Neural cell (in vitro differentiated cells): ENCODE measurements around the gene SMPD3. TPM values are rescaled to one million over a fixed set of nuclear protein-coding genes. Genes with fewer than 3 reads are reported as not detected.

Experiments used
- H2AFZ ChIP-seq: fragments of 200-600, 300-800 bp; sonication (generic), shearing (Covaris generic); 2 replicates; pipeline ENCODE4 v1.6.0; 2014; ENCODE audit warnings: low read depth, mild to moderate bottlenecking, antibody characterized with exemption, low read length, moderate library complexity
- H3F3A ChIP-seq: fragments of 200-600 bp; shearing (Covaris generic); 2 replicates; pipeline ENCODE4 v1.6.1; 2016; ENCODE audit warnings: mild to moderate bottlenecking, moderate library complexity, mixed read lengths, antibody characterized with exemption, low read length; ENCODE audit not compliant: insufficient read depth, poor library complexity, severe bottlenecking
- H3K27ac ChIP-seq: fragments of 200-600, 300-800 bp; sonication (generic), shearing (Covaris generic); 2 replicates; pipeline ENCODE4 v1.5.1; 2014; ENCODE audit warnings: mild to moderate bottlenecking, low read length, moderate library complexity
- H3K27me3 ChIP-seq: fragments of 300-800, 200-600 bp; sonication (generic), shearing (Covaris generic); 2 replicates; pipeline ENCODE4 v1.6.0; 2014; ENCODE audit warnings: mild to moderate bottlenecking, low read depth, low read length, moderate library complexity; ENCODE audit not compliant: insufficient read depth
- H3K36me3 ChIP-seq: fragments of 300-800, 200-600 bp; sonication (generic), shearing (Covaris generic); 2 replicates; pipeline ENCODE4 v1.5.1; 2014; ENCODE audit warnings: mild to moderate bottlenecking, antibody characterized with exemption, low read length, moderate library complexity; ENCODE audit not compliant: insufficient read depth
- H3K4me2 ChIP-seq: fragments of 300-800, 200-600 bp; sonication (generic), shearing (Covaris generic); 2 replicates; pipeline ENCODE4 v1.6.0; 2014; ENCODE audit warnings: mild to moderate bottlenecking, low read length
- H3K4me3 ChIP-seq: fragments of 300-800, 200-600 bp; sonication (generic), shearing (Covaris generic); 2 replicates; pipeline ENCODE4 v1.5.1; 2014; ENCODE audit warnings: mild to moderate bottlenecking, low read length, moderate library complexity
- H3K79me2 ChIP-seq: fragments of 200-600 bp; shearing (Covaris generic); replicated peaks from 2 replicates; pipeline ENCODE4 v1.6.0; 2014; ENCODE audit warnings: mild to moderate bottlenecking, low read length, moderate library complexity; ENCODE audit not compliant: insufficient read depth
- H3K9ac ChIP-seq: fragments of 300-800, 200-600 bp; sonication (generic), shearing (Covaris generic); 2 replicates; pipeline ENCODE4 v1.6.1; 2016; ENCODE audit warnings: mild to moderate bottlenecking, low read length, mixed read lengths
- H3K9me2 ChIP-seq: fragments of 200-600 bp; shearing (Covaris generic); 2 replicates; pipeline ENCODE4 v1.6.1; 2016; ENCODE audit warnings: mild to moderate bottlenecking, low read length, mixed read lengths; ENCODE audit not compliant: insufficient read depth
- H3K9me3 ChIP-seq: fragments of 200-600, 300-800 bp; sonication (generic), shearing (Covaris generic); 2 replicates; pipeline ENCODE4 v1.6.1; 2016; ENCODE audit warnings: mild to moderate bottlenecking, mixed run types, low read length, moderate library complexity, mixed read lengths
- H4K20me1 ChIP-seq: fragments of 200-600 bp; shearing (Covaris generic); 2 replicates; pipeline ENCODE4 v1.6.1; 2016; ENCODE audit warnings: mild to moderate bottlenecking, mixed run types; ENCODE audit not compliant: insufficient read depth
- CTCF ChIP-seq: fragments of 450-650 bp; IDR thresholded peaks from 2 replicates; pipeline ENCODE4 v1.5.1; 2014; ENCODE audit warnings: antibody characterized with exemption, mild to moderate bottlenecking, moderate library complexity; ENCODE audit not compliant: poor library complexity, severe bottlenecking
- EP300 ChIP-seq: fragments of 450-650 bp; conservative IDR thresholded peaks from 2 replicates; pipeline ENCODE4 v1.6.1; 2014; ENCODE audit warnings: antibody characterized with exemption, mild to moderate bottlenecking, moderate library complexity; ENCODE audit not compliant: poor library complexity, severe bottlenecking
- EZH2 ChIP-seq: fragments of 200-600, 300-800 bp; shearing (Covaris generic), sonication (generic); IDR thresholded peaks from 2 replicates; pipeline ENCODE4 v1.6.1; 2014; ENCODE audit warnings: antibody characterized with exemption, low read length, borderline replicate concordance, mild to moderate bottlenecking; ENCODE audit not compliant: insufficient read depth, poor library complexity, severe bottlenecking
- MXI1 ChIP-seq: fragments of 450-650 bp; conservative IDR thresholded peaks from 2 replicates; pipeline ENCODE4 v1.6.1; 2014; ENCODE audit warnings: antibody characterized with exemption, mild to moderate bottlenecking; ENCODE audit not compliant: poor library complexity, severe bottlenecking
- POLR2AphosphoS5 ChIP-seq: IDR thresholded peaks from 2 replicates; pipeline ENCODE4 v1.6.1; 2012
- RAD21 ChIP-seq: fragments of 450-650 bp; conservative IDR thresholded peaks from 2 replicates; pipeline ENCODE4 v1.6.1; 2014; ENCODE audit warnings: antibody characterized with exemption, mild to moderate bottlenecking, moderate library complexity
- REST ChIP-seq: IDR thresholded peaks from 2 replicates; pipeline ENCODE4 v1.6.1; 2012; ENCODE audit warnings: borderline replicate concordance
- SMC3 ChIP-seq: fragments of 450-650 bp; conservative IDR thresholded peaks from 2 replicates; pipeline ENCODE4 v1.6.1; 2014; ENCODE audit warnings: antibody characterized with exemption, mild to moderate bottlenecking, moderate library complexity; ENCODE audit not compliant: poor library complexity
- TAF1 ChIP-seq: IDR thresholded peaks from 2 replicates; pipeline ENCODE4 v1.6.1; 2012; ENCODE audit warnings: low read depth
- polyA plus RNA-seq: library from polyadenylated mRNA; depleted of rRNA; stranded (reverse); fragments of >200 nt; gene quantifications from 2 replicates; pipeline ENCODE4 v1.2.3, GENCODE V29; 2014

The SMPD3 gene
- polyA plus RNA-seq, 1 donor from 2014 or later: 42.7 TPM

- Histone ChIP-seq H3K27ac (no peak overlapping the region), H3K9ac (no peak overlapping the region), H3F3A (no peaks in the 10 kb centered on the region), H2AFZ (no peak overlapping the region), H3K9me3 (no peaks in the 10 kb centered on the region), H3K79me2 (no peaks in the 10 kb centered on the region), H3K27me3 (no peaks in the 10 kb centered on the region), H4K20me1 (no peaks in the 10 kb centered on the region), H3K36me3 (no peaks in the 10 kb centered on the region), H3K4me3 (no peak overlapping the region), H3K4me2 (no peak overlapping the region), H3K9me2 (no peaks in the 10 kb centered on the region)
- TF ChIP-seq CTCF: no peak
- TF ChIP-seq RAD21: no peak
- no peak for TF ChIP-seq REST
- no peak for TF ChIP-seq EP300
- TF ChIP-seq MXI1: no peak
- no peak for TF ChIP-seq POLR2AphosphoS5
- no peak for TF ChIP-seq TAF1
- no peak for TF ChIP-seq SMC3
- TF ChIP-seq EZH2: no peak
Observed at GRCh38 chr16:68357923-68358322, 90.4 kb downstream of the SMPD3 start.

GRCh38 chr16:68357521-68357922 is 90.8 kb downstream of the SMPD3 start:
- no peak overlapping the region for H3K9ac ChIP-seq
- no peaks in the 10 kb centered on the region for H4K20me1 ChIP-seq
- H3K27ac ChIP-seq: no peak overlapping the region
- TF ChIP-seq MXI1 (no peak), SMC3 (no peak), REST (no peak), POLR2AphosphoS5 (no peak), RAD21 (no peak), TAF1 (no peak), EZH2 (no peak), EP300 (no peak), CTCF (no peak)
- no peaks in the 10 kb centered on the region for H3K9me3 ChIP-seq
- H3K79me2 ChIP-seq: no peaks in the 10 kb centered on the region
- no peak overlapping the region for H3K4me2 ChIP-seq
- H3K4me3 ChIP-seq: no peak overlapping the region
- no peaks in the 10 kb centered on the region for H3K9me2 ChIP-seq
- no peaks in the 10 kb centered on the region for H3F3A ChIP-seq
- no peaks in the 10 kb centered on the region for H3K36me3 ChIP-seq
- H3K27me3 ChIP-seq: no peaks in the 10 kb centered on the region
- H2AFZ ChIP-seq: no peak overlapping the region
